GM12873 (cell line): ENCODE data around the gene GPATCH11.

Experiments used
- CTCF ChIP-seq: IDR thresholded peaks from 2 replicates; pipeline ENCODE4 v1.5.1; 2012; ENCODE audit warnings: low read depth, mild to moderate bottlenecking, moderate library complexity, low read length, control low read depth; ENCODE audit not compliant: insufficient read depth; ENCODE audit errors: missing control alignments

The GPATCH11 gene

DNA sequence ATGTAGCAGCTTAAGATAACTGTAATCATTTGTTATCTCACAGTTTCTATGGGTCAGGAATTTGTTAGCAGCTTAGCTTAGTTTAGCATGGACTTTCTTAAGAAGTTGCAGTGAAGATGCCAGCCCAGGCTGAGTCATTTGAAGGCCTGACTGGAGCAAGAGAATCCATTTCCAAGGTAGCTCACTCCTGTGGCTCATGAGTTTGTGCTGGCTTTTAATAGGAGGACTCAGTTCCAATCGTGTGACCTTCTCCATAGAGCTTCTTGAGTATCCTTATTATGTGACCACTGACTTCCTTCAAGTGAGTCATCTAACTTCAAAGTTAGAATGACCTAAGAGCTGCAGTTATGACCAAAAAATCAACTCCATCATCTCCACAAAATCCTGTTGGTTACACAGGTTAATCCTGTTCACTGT, 1.4 kb downstream of the GPATCH11 start:
- TF ChIP-seq CTCF = no peak

- no peak for TF ChIP-seq CTCF
These were observed 5.7 kb downstream of the GPATCH11 start for GRCh38 chr2:37090019-37090477.

DNA sequence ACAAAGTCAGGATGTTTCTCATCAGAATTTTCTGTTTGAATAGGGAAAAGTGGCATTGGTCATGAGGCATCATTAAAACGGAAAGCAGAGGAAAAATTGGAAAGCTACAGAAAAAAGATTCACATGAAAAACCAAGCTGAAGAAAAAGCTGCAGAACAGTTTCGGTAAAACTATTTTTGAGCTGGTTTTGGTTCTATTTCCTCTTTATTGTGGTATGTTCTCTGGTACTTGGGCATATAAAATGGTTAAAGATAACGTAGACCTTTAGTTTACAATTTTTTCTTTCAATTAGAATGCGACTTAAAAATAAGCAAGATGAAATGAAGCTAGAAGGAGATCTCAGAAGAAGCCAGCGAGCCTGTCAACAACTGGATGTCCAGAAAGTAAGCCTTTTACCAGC, 7.6 kb downstream of the GPATCH11 start:
- TF ChIP-seq CTCF = no peak

- TF ChIP-seq CTCF = no peak
These were observed 12.2 kb downstream of the GPATCH11 start for GRCh38 chr2:37096568-37096967.

DNA sequence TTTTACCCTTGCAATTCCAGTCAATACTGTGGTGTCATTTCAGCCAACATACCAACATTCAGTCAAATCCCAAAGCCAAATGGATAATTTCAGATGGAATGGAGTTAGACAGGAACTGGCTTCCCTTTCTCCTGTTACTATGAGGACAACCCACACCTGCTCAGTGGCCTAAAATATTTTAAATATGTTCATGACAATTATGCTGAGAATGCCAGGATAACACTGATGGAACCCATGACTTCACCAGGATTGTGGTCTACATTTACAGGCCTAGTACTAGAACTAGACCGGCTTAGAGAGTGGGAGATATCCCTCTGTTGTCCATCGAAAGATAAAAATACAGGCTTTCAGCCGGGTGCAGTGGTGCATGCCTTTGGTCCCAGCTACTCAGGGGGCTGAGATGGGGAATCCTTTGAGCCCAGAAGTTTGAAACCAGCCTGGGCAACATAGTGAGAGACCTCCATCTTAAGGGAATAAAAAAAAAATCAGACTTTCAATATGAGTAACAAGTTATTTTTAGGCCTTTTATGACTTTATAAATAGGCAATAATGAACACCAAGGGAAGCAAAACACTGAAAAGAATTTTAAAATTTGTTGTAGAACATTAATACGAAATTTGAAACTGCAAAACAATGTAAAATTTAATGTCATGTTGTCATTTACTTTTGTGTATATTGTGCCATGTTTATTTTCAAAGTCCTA, 14.2 kb downstream of the GPATCH11 start:
- TF ChIP-seq CTCF = no peak

DNA sequence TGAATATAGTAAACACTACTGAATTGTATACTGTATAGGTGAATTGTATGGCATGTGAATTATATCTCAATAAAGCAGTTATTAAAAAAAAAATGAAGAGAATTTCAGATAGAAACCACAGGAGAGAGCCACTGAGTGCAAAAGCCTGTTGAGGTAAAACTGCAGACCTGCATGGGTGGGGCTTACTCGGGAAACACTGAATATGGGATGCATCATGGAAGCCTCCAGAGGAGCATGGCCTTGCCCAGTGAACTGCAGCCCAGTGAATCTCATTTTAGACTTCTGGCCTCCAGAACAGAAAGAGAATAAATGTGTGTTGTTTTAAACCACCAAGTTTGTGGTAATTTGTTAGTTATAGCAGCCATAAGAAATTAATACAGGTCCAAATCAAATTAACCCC, 15.7 kb downstream of the GPATCH11 start:
- TF ChIP-seq CTCF = no peak

- no peak for TF ChIP-seq CTCF
These were observed 18.3 kb downstream of the GPATCH11 start for GRCh38 chr2:37102588-37102987.
